ENCODE results near the gene PTPRN2. TPM values are rescaled to one million over a fixed set of nuclear protein-coding genes. Genes with fewer than 3 reads are reported as not detected.

PTPRN2 gene
- total and polyA plus RNA-seq, 2 of the 8 experiments (the other 6 are each of a cell fraction or from before 2014, with no cell fraction given), result 2.6 to 4.5 TPM

DNA sequence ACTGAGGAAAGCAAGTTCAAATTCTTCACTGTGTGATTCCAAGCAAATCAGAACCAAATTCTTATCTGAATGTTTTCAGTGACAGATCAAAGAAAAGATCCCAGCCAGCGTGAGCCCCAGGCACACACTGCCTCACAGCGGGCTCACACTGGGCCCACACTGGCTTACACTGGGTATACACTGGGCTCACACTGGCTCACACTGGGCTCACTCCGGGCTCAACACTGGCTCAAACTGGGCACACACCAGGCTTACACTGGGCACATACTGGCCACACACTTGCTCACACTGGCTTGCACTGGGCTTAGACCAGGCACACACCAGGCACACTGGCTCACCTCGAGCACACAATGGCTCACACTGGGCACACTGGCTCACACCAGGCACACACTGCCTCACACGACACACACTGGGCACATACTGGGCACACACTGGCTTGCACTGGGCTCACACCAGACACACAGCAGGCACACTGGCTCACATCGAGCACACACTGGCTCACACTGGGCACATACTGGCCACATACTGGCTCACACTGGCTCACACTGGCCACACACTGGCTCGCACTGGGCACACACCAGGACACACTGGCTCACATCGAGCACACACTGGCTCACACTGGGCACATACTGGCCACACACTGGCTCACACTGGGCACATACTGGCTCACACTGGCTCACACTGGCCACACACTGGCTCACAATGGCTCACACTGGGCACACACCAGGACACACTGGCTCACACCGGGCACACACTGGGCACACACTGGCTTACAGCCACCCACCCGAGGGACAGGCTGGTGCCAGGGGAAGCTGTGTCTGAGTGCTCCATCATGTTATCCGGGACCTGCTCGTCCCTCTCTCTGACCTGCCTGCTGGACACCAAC is 156.3 kb downstream of the PTPRN2 start:
- peak overlapping the region; percentile 98 for H2AK5ac ChIP-seq (ENCODE audit: low read depth, low read length)
- TF ChIP-seq EZH2 (IDR thresholded peaks at IDR 0.05; ENCODE audit: low read depth, low read length, severe bottlenecking), result no peak
- no peak for TF ChIP-seq SIX5 (IDR thresholded peaks at IDR 0.05; ENCODE audit: low read depth, low read length)
- TF ChIP-seq RBBP5 (IDR thresholded peaks at IDR 0.05; ENCODE audit: borderline replicate concordance, low read depth, low read length), result no peak
- TF ChIP-seq, protein P1, sequence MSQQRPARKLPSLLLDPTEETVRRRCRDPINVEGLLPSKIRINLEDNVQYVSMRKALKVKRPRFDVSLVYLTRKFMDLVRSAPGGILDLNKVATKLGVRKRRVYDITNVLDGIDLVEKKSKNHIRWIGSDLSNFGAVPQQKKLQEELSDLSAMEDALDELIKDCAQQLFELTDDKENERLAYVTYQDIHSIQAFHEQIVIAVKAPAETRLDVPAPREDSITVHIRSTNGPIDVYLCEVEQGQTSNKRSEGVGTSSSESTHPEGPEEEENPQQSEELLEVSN (IDR thresholded peaks at IDR 0.05), result no peak
- no peak for TF ChIP-seq SIRT6 (IDR thresholded peaks at IDR 0.05; ENCODE audit: low read length)
- TF ChIP-seq, protein P2, sequence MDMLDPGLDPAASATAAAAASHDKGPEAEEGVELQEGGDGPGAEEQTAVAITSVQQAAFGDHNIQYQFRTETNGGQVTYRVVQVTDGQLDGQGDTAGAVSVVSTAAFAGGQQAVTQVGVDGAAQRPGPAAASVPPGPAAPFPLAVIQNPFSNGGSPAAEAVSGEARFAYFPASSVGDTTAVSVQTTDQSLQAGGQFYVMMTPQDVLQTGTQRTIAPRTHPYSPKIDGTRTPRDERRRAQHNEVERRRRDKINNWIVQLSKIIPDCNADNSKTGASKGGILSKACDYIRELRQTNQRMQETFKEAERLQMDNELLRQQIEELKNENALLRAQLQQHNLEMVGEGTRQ (IDR thresholded peaks at IDR 0.05; ENCODE audit: low read length), result no peak
- TF ChIP-seq RAD21 (IDR thresholded peaks at IDR 0.05 in 1 of 2, conservative IDR thresholded peaks at IDR 0.05 in 1 of 2; ENCODE audit: low read depth in 2 of 2, low read length in 2 of 2), result no peak
- no peak for TF ChIP-seq SP4 (IDR thresholded peaks at IDR 0.05; ENCODE audit: low read length)

More for the DNA sequence above, 156.3 kb downstream of the PTPRN2 start:
- peak overlapping the region; percentile 46; the same call in 1 of the 2 replicates for H4K8ac ChIP-seq (ENCODE audit: extremely low read depth, insufficient read depth, low read length)
- ChIA-PET POLR2A (ENCODE audit: partially characterized antibody) (no interaction called here), CTCF (ENCODE audit: partially characterized antibody) (no interaction called here)
- H3K9me3 ChIP-seq (ENCODE audit: insufficient read depth in 2 of 2, low read depth in 1 of 2, low read length in 1 of 2), result peaks cover 0 to 2% of the 10 kb centered on the region in 2 experiments; a peak in 1 of 4 replicates
- H3K79me1 ChIP-seq (ENCODE audit: low read depth, low read length), result no peaks in the 10 kb centered on the region
- no peaks in the 10 kb centered on the region for H3K23me2 ChIP-seq (ENCODE audit: low read depth, low read length)
- H3K4ac ChIP-seq (replicated peaks; ENCODE audit: insufficient read length, low read depth, low read length), result peak overlapping the region; percentile 78
- H4K91ac ChIP-seq (replicated peaks; ENCODE audit: insufficient read length, low read length), result peak overlapping the region; percentile 99
- H3K18ac ChIP-seq (ENCODE audit: extremely low read depth, low read length), result peak overlapping the region; percentile 60; the same call in 1 of the 2 replicates
- H2AFZ ChIP-seq (ENCODE audit: low read length), result no peak overlapping the region
- H2BK15ac ChIP-seq (ENCODE audit: low read length), result peak overlapping the region; percentile 92; the same call in 1 of the 2 replicates
- H3K14ac ChIP-seq (ENCODE audit: insufficient read length), result no peak overlapping the region
- H3K9ac ChIP-seq (replicated peaks in 1 of 4; ENCODE audit: extremely low read depth in 1 of 4, low read depth in 3 of 4, low read length in 3 of 4), result no peak overlapping the region
- H3K27me3 ChIP-seq (replicated peaks in 1 of 4; ENCODE audit: control insufficient read depth in 3 of 4, extremely low read depth in 1 of 4, insufficient read depth in 3 of 4, low read length in 3 of 4), result no peaks in the 10 kb centered on the region; a peak in 1 of 7 replicates
- FAIRE-seq (no peak), DNase-seq (ENCODE audit: low read depth in 1 of 2, low spot score in 2 of 2) (no peak)
- no peak overlapping the region for H3K23ac ChIP-seq (ENCODE audit: insufficient read length)
- H3K4me2 ChIP-seq (ENCODE audit: insufficient read depth in 1 of 2, low read depth in 2 of 2, low read length in 2 of 2), result no peak overlapping the region
- WGBS, 2 experiments (ENCODE audit: extremely low coverage in 1 of 2, insufficient coverage in 1 of 2, insufficient read length in 1 of 2, insufficient replicate concordance in 2 of 2, low coverage in 1 of 2, low lambda C conversion rate in 2 of 2, missing lambda C conversion rate in 1 of 2), result 93% methylated on average over 12 of the region's 12 CpGs; no CpG with 5 or more reads in 1 of the 2 experiments
- H2BK12ac ChIP-seq (ENCODE audit: low read depth, low read length), result peak overlapping the region; percentile 95; the same call in 1 of the 2 replicates
- no peaks in the 10 kb centered on the region for H3K36me3 ChIP-seq (ENCODE audit: control insufficient read depth in 2 of 4, insufficient read depth in 4 of 4, low read length in 3 of 4)
- no peak overlapping the region; the same call in 1 of the 2 replicates for H3K27ac ChIP-seq (ENCODE audit: low read depth, low read length)
- H3K56ac ChIP-seq (replicated peaks; ENCODE audit: insufficient read length, low read depth, low read length), result no peak overlapping the region
- H2BK20ac ChIP-seq (ENCODE audit: low read length), result 0 out of 2 replicates have a peak overlapping the region, but pooled peaks have one; percentile 61
- no peak overlapping the region for H2BK120ac ChIP-seq (replicated peaks; ENCODE audit: low read depth, low read length)
- no peaks in the 10 kb centered on the region for H3K79me2 ChIP-seq (ENCODE audit: control insufficient read depth in 1 of 2, insufficient read depth in 2 of 2, low read length in 2 of 2)
- H2BK5ac ChIP-seq (ENCODE audit: low read depth, low read length), result peak overlapping the region; percentile 77
- H4K5ac ChIP-seq (ENCODE audit: insufficient read length, low read depth, low read length), result no peak overlapping the region
- no peak overlapping the region for H3K4me3 ChIP-seq (ENCODE audit: extremely low read depth in 1 of 4, insufficient read depth in 2 of 4, low read depth in 3 of 4, low read length in 4 of 4)
- H4K20me1 ChIP-seq (replicated peaks in 1 of 2; ENCODE audit: control insufficient read depth in 1 of 2, insufficient read depth in 2 of 2, low read length in 2 of 2), result no peaks in the 10 kb centered on the region
- peaks cover 0 to 3% (median under 1%) of the 10 kb centered on the region in 4 experiments; a peak in 1 of 7 replicates for H3K4me1 ChIP-seq (replicated peaks in 1 of 4; ENCODE audit: control insufficient read depth in 3 of 4, insufficient read depth in 4 of 4, low read length in 3 of 4)

Data from H1 (cell line).